IMR-90 (cell line): ENCODE data around the gene FAM53B. TPM values are rescaled to one million over a fixed set of nuclear protein-coding genes. Genes with fewer than 3 reads are reported as not detected.
A peak's percentile ranks its signal among the peaks of the same experiment; 100 is the strongest.

ENCODE experiments used
- ATAC-seq: fragments of 200-7000 bp; cut with Tn5 transposase; 2 replicates; pipeline ENCODE4 v1.9.1; 2020; ENCODE audit warnings: low read depth, mild to moderate bottlenecking, moderate library complexity
- BruUV-seq: library from RNA; stranded (reverse); fragments of 400-500 nt; replicated peaks from 2 replicates; lab custom pipeline; 2021; lab: Mats Ljungman, UMichigan
- CTCF ChIA-PET: fragments of 300-600 bp; formaldehyde crosslinking; extraction: SDS; loops from one replicate; lab custom pipeline; 2021; ENCODE audit warnings: antibody characterized with exemption; lab: Yijun Ruan, JAX
- POLR2A ChIA-PET: fragments of 300-600 bp; sonication (Branson Sonifier 250); formaldehyde crosslinking; loops from one replicate; lab custom pipeline; 2022; ENCODE audit warnings: antibody characterized with exemption; ENCODE audit not compliant: unreplicated experiment; lab: Charles Lee
- DNase-seq: peaks from one replicate; pipeline ENCODE4 v3.0.0; 2013
- H2AFZ ChIP-seq: replicated peaks from 2 replicates; pipeline ENCODE3; 2013; ENCODE audit warnings: low read length, mild to moderate bottlenecking; ENCODE audit not compliant: poor library complexity
- H2AK5ac ChIP-seq: 2 replicates; pipeline ENCODE4 v1.6.1; 2013; ENCODE audit warnings: low read depth, low read length, inconsistent platforms
- H2AK9ac ChIP-seq: replicated peaks from 2 replicates; pipeline ENCODE3; 2013; ENCODE audit warnings: mild to moderate bottlenecking, low read depth, low read length, moderate library complexity; ENCODE audit not compliant: poor library complexity
- H2BK120ac ChIP-seq: 2 replicates; pipeline ENCODE4 v1.6.1; 2013; ENCODE audit warnings: low read depth, low read length, inconsistent platforms
- H2BK15ac ChIP-seq: 3 replicates; pipeline ENCODE4 v1.6.1; 2013; ENCODE audit warnings: low read depth, low read length, inconsistent platforms
- H2BK20ac ChIP-seq: 2 replicates; pipeline ENCODE4 v1.6.1; 2013; ENCODE audit warnings: low read depth, mild to moderate bottlenecking, inconsistent platforms, low read length, moderate library complexity
- H2BK5ac ChIP-seq: 2 replicates; pipeline ENCODE4 v1.6.1; 2013; ENCODE audit warnings: mild to moderate bottlenecking, low read depth, low read length, inconsistent platforms; ENCODE audit not compliant: poor library complexity, severe bottlenecking
- H3K14ac ChIP-seq: replicated peaks from 2 replicates; pipeline ENCODE4 v1.6.1; 2013; ENCODE audit warnings: low read depth, low read length, inconsistent platforms
- H3K18ac ChIP-seq: 2 replicates; pipeline ENCODE4 v1.6.1; 2013; ENCODE audit warnings: low read depth, low read length, control low read depth
- H3K23ac ChIP-seq: 2 replicates; pipeline ENCODE4 v1.6.1; 2013; ENCODE audit warnings: low read depth, low read length, inconsistent platforms
- H3K27ac ChIP-seq: 2 replicates; pipeline ENCODE4 v1.5.1; 2013; ENCODE audit warnings: mild to moderate bottlenecking, control low read depth, low read length; ENCODE audit not compliant: insufficient read depth
- H3K27me3 ChIP-seq: 2 replicates; pipeline ENCODE4 v1.6.1; 2013; ENCODE audit warnings: low read length; ENCODE audit not compliant: control insufficient read depth, insufficient read depth
- H3K36me3 ChIP-seq: 2 replicates; pipeline ENCODE4 v1.6.1; 2013; ENCODE audit warnings: low read length, mixed read lengths; ENCODE audit not compliant: control insufficient read depth, insufficient read depth
- H3K4ac ChIP-seq: 2 replicates; pipeline ENCODE4 v1.6.1; 2013; ENCODE audit warnings: low read depth, low read length, inconsistent platforms
- H3K4me1 ChIP-seq: 2 replicates; pipeline ENCODE4 v1.6.1; 2013; ENCODE audit warnings: low read length, mixed read lengths; ENCODE audit not compliant: control insufficient read depth, insufficient read depth
- H3K4me2 ChIP-seq: 2 replicates; pipeline ENCODE4 v1.6.1; 2013; ENCODE audit warnings: low read depth, mild to moderate bottlenecking, control low read depth, low read length, moderate library complexity
- H3K4me3 ChIP-seq: 2 replicates; pipeline ENCODE4 v1.5.1; 2013; ENCODE audit warnings: low read depth, mild to moderate bottlenecking, control low read depth, low read length, moderate library complexity; ENCODE audit not compliant: insufficient read depth
- H3K56ac ChIP-seq: 2 replicates; pipeline ENCODE4 v1.6.1; 2013; ENCODE audit warnings: low read length, inconsistent platforms; ENCODE audit not compliant: insufficient read depth; ENCODE audit errors: extremely low read depth
- H3K79me1 ChIP-seq, 2 experiments: 2 replicates each; pipeline ENCODE4 v1.6.1; 2013; ENCODE audit warnings: low read length in 2 of 2, inconsistent platforms in 1 of 2, low read depth in 1 of 2
- H3K9ac ChIP-seq: 2 replicates; pipeline ENCODE4 v1.6.1; 2013; ENCODE audit warnings: low read depth, low read length, control low read depth
- H3K9me1 ChIP-seq: 2 replicates; pipeline ENCODE4 v1.6.1; 2013; ENCODE audit warnings: low read length, inconsistent platforms; ENCODE audit not compliant: insufficient read depth
- H3K9me3 ChIP-seq: 2 replicates; pipeline ENCODE4 v1.6.1; 2013; ENCODE audit warnings: low read length; ENCODE audit not compliant: control insufficient read depth, insufficient read depth
- H4K20me1 ChIP-seq: 2 replicates; pipeline ENCODE4 v1.6.1; 2013; ENCODE audit warnings: low read length, inconsistent platforms; ENCODE audit not compliant: insufficient read depth
- H4K5ac ChIP-seq: 2 replicates; pipeline ENCODE4 v1.6.1; 2013; ENCODE audit warnings: mild to moderate bottlenecking, low read depth, low read length, control low read depth
- H4K8ac ChIP-seq, 2 experiments: 2 replicates each; pipeline ENCODE4 v1.6.1; 2013; ENCODE audit warnings: low read depth in 2 of 2, low read length in 2 of 2, control low read depth in 1 of 2, inconsistent platforms in 1 of 2
- H4K91ac ChIP-seq: 2 replicates; pipeline ENCODE4 v1.6.1; 2013; ENCODE audit warnings: low read depth, low read length, inconsistent platforms; ENCODE audit not compliant: insufficient read depth
- POLR2A ChIP-seq: IDR thresholded peaks from 2 replicates; pipeline ENCODE4 v1.6.1; 2012; ENCODE audit warnings: mild to moderate bottlenecking, low read depth, low read length
- WGBS, 2 experiments: methylation state at CpG; one replicate each; pipeline versions ENCODE4 v1.1.5 to v1.1.7; 2013; ENCODE audit warnings: missing lambda C conversion rate in 2 of 2; ENCODE audit not compliant: insufficient read length in 1 of 2; ENCODE audit errors: extremely low coverage in 2 of 2; 5-methylcytosine and 5-hydroxymethylcytosine counted together
- dilution Hi-C: fragments of 300-500 bp; cut with HindIII; formaldehyde crosslinking; loops from one replicate; pipeline ENCODE4 v1.14.3; 2018; ENCODE audit warnings: low sequenced_read_pairs; ENCODE audit not compliant: unreplicated experiment
- in situ Hi-C: fragments of 300-500 bp; cut with MboI; formaldehyde crosslinking; loops from 3 replicates; pipeline ENCODE4 v1.14.3; 2019; ENCODE audit warnings: low sequenced_read_pairs, inconsistent platforms, mixed read lengths
- intact Hi-C: fragments of 100-400 bp; cut with micrococcal nuclease; formaldehyde crosslinking; loops from 2 replicates; pipeline ENCODE4 v1.10.0; 2022
- polyA plus RNA-seq, 3 experiments: library from polyadenylated mRNA; depleted of rRNA; stranded (reverse); fragments of >200 nt; gene quantifications; 2 replicates each; pipeline ENCODE4 v1.2.3, GENCODE V29; 2012; ENCODE audit warnings: low replicate concordance in 1 of 3
- total RNA-seq: library from RNA; depleted of rRNA; stranded (reverse); fragments of >200 nt; gene quantifications from 2 replicates; pipeline ENCODE4 v1.2.3, GENCODE V29; 2012

The FAM53B gene
- total and polyA plus RNA-seq, 2 of the 4 experiments (the other 2 are of a cell fraction) = 3.8 to 5.7 TPM

DNA sequence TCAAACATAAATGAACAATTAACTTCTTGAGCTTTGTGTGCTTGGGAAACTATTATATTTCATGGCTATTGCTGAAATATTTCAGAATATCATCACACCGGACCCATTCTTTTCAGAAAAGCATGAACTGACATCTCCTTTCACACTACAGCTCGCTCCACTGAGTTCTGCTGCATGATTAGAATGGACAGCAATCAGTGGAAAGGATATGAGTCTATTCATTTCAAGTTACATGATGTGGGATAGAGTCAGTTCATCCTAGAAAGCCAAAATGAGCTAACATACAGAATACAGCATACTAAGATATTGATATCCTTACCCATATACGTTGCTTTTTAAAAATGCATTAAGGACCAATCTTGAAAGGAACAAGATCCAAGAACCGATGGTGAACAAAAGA lies 1.1 kb upstream of the FAM53B start:
- CTCF ChIA-PET = interaction anchor here (0.6 to 1.4 kb wide), 5 partner anchors 10 to 222 kb away, joined by 3 to 4 read pairs (median 3); no protein-coding TSS in a partner anchor
- no peak overlapping the region for H3K14ac ChIP-seq
- no peaks in the 10 kb centered on the region for H3K9me1 ChIP-seq
- no peak overlapping the region for H3K4me2 ChIP-seq
- no peak for TF ChIP-seq POLR2A
- H3K56ac ChIP-seq = no peak overlapping the region
- no TSS peak for BruUV-seq
- peaks cover 13% of the 10 kb centered on the region for H4K20me1 ChIP-seq
- H3K79me1 ChIP-seq = peaks cover 0 to 31% of the 10 kb centered on the region in 2 experiments; a peak in 3 of 4 replicates
- WGBS, 2 experiments = no CpG with 5 or more reads among the region's 4 CpGs
- H2BK15ac ChIP-seq = no peak overlapping the region
- no peak overlapping the region; the same call in 1 of the 2 replicates for H3K18ac ChIP-seq
- H2AK5ac ChIP-seq = no peak overlapping the region
- H2AK9ac ChIP-seq = no peak overlapping the region
- peaks cover 2% of the 10 kb centered on the region for H3K36me3 ChIP-seq
- no peak overlapping the region for H2BK20ac ChIP-seq
- H3K27ac ChIP-seq = no peak overlapping the region
- intact Hi-C loops = loop anchor here (2.0 to 5.0 kb wide), 2 partner anchors 46 to 172 kb away; partner anchors contain the start of gene EEF1AKMT2
- H2BK5ac ChIP-seq = peak overlapping the region; percentile 32
- no peaks in the 10 kb centered on the region for H3K9me3 ChIP-seq
- H4K8ac ChIP-seq = no peak overlapping the region
- no peak overlapping the region for H4K5ac ChIP-seq
- DNase-seq (no peak), ATAC-seq (no peak)
- in situ Hi-C loops = no loop called here
- POLR2A ChIA-PET = no interaction called here
- no peak overlapping the region for H4K91ac ChIP-seq
- H2AFZ ChIP-seq = no peak overlapping the region
- H3K27me3 ChIP-seq = no peaks in the 10 kb centered on the region
- peaks cover 11% of the 10 kb centered on the region for H3K4me1 ChIP-seq
- no peak overlapping the region; the same call in 1 of the 2 replicates for H3K9ac ChIP-seq
- dilution Hi-C loops = no loop called here
- H3K23ac ChIP-seq = no peak overlapping the region
- no peak overlapping the region for H3K4me3 ChIP-seq
- no peak overlapping the region for H3K4ac ChIP-seq
- no peak overlapping the region for H2BK120ac ChIP-seq
